HepG2 (cell line): ENCODE results near the gene NPS.

ENCODE experiments used
- TARDBP ChIP-seq: sonication (generic); formaldehyde crosslinking; IDR thresholded peaks from 2 replicates; pipeline ENCODE4 v1.8.0; 2022; ENCODE audit warnings: mild to moderate bottlenecking, missing genetic modification reagents
- ZFX ChIP-seq: sonication (generic); formaldehyde crosslinking; IDR thresholded peaks from 2 replicates; pipeline ENCODE4 v1.4.0; 2020; ENCODE audit warnings: mild to moderate bottlenecking, low read depth, missing genetic modification reagents, moderate library complexity
- ZNF703 ChIP-seq: sonication (generic); formaldehyde crosslinking; IDR thresholded peaks from 2 replicates; pipeline ENCODE4 v1.5.1; 2020; ENCODE audit warnings: missing genetic modification reagents, mild to moderate bottlenecking, moderate library complexity, borderline replicate concordance

DNA sequence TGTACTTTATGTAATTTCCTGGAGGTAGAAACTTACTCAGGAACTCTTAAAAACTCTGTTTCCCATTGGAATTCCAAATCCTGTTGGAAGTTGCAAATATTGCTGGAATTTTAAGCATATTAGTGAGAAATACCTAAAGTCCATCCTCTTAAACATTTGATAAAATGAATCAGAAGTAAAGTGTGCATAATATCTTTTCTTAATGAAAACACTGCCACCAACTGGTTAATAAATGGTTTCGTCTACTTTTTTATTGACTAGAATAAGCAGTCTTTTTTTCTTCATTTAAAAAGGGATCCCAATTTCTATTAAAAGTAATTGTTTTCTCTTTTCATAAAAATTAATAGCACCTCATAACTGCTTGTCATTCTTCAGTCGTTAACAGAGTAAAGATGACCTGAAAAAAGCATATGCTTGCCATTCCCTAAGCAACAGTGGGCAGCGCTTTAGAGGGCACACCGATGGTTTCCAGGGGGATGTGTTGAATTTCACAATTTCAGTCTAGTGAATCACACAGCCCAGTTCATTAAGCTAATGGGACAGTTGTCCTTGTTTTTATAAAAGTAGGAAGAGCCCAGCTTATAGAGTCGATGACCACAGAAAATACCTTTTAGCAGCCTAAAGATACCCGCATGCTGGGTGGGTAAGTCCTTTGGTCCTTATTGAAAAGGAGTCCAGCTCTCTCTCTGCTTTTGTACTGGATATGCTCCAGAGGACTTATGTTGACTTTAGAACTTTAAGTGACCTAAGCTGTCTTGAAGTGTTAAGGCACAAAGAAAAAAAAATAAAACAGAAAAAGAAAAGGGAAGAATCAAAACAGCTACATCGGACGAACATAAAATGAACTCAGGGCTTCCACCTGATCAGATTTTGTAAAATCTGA lies 28.5 kb downstream of the NPS start:
- TF ChIP-seq TARDBP (CRISPR knock-in tag) (no peak), ZFX (CRISPR knock-in tag) (no peak), ZNF703 (CRISPR knock-in tag) (no peak)
